KOPT-K1 (cell line): ENCODE data around the gene BRICD5.

Experiments
- H3K27ac ChIP-seq: fragments of 200-600 bp; sonication (generic); 2 replicates; pipeline ENCODE4 v1.5.1; 2016; ENCODE audit warnings: antibody characterized with exemption, mild to moderate bottlenecking, low read depth, low read length; ENCODE audit not compliant: poor library complexity, severe bottlenecking
- H3K36me3 ChIP-seq: fragments of 200-600 bp; sonication (generic); 2 replicates; pipeline ENCODE4 v1.5.1; 2017; ENCODE audit warnings: antibody characterized with exemption, mild to moderate bottlenecking, low read length, moderate library complexity; ENCODE audit not compliant: insufficient read depth
- H3K9me3 ChIP-seq: fragments of 200-600 bp; sonication (generic); 2 replicates; pipeline ENCODE4 v1.5.1; 2017; ENCODE audit warnings: antibody characterized with exemption, low read length, mild to moderate bottlenecking; ENCODE audit not compliant: insufficient read depth, poor library complexity, severe bottlenecking

BRICD5 gene

DNA sequence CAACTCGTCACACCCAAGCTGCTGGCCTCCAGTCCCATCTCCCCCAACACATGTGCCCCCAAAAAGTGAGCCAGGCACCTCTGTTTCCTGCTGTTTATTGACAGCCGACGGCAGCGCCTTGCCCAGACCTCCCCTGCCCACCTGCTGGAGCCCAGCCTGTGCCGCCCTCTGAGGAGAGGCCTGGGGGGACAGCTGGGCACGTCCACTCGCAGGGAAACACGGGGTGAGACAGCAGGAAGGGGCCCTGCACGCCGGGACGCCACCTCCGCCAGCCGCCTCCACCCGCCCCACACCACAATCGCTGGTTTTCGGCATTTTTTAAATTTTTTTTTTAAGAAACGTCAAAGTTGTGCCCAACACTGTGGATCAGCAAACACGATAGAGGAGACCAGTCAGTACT is 33.6 kb downstream of the BRICD5 start:
- peaks cover 57% of the 10 kb centered on the region for H3K36me3 ChIP-seq
- H3K27ac ChIP-seq: no peak overlapping the region
- no peaks in the 10 kb centered on the region for H3K9me3 ChIP-seq

DNA sequence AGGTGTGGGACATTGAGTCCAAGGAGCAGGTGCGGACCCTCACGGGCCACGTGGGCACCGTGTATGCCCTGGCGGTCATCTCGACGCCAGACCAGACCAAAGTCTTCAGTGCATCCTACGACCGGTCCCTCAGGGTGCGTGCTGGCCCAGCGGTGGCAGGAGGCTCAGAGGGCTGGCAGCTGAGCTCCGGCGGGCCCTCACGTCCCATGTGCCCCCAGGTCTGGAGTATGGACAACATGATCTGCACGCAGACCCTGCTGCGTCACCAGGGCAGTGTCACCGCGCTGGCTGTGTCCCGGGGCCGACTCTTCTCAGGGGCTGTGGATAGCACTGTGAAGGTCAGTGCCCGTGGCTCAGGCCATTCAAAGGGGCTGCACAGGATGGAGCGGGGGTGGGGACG is 34.6 kb downstream of the BRICD5 start:
- H3K9me3 ChIP-seq: no peaks in the 10 kb centered on the region
- H3K36me3 ChIP-seq: peaks cover 68% of the 10 kb centered on the region
- no peak overlapping the region for H3K27ac ChIP-seq

DNA sequence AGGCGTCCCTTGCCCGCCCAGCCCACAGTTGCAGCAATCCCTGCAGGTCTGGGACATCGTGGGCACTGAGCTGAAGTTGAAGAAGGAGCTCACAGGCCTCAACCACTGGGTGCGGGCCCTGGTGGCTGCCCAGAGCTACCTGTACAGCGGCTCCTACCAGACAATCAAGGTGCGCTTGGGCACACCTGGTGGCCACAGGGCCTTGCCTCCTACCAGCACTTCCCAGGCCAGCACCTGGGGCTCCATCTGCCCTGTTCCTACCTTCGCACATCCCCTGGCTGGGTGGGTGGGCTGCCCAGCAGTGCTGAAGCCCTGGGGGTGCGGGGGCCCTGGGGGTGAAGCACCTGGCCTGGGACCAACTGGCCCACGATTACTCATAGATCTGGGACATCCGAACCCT is 35.2 kb downstream of the BRICD5 start:
- H3K9me3 ChIP-seq: no peaks in the 10 kb centered on the region
- peaks cover 74% of the 10 kb centered on the region for H3K36me3 ChIP-seq
- H3K27ac ChIP-seq: no peak overlapping the region

DNA sequence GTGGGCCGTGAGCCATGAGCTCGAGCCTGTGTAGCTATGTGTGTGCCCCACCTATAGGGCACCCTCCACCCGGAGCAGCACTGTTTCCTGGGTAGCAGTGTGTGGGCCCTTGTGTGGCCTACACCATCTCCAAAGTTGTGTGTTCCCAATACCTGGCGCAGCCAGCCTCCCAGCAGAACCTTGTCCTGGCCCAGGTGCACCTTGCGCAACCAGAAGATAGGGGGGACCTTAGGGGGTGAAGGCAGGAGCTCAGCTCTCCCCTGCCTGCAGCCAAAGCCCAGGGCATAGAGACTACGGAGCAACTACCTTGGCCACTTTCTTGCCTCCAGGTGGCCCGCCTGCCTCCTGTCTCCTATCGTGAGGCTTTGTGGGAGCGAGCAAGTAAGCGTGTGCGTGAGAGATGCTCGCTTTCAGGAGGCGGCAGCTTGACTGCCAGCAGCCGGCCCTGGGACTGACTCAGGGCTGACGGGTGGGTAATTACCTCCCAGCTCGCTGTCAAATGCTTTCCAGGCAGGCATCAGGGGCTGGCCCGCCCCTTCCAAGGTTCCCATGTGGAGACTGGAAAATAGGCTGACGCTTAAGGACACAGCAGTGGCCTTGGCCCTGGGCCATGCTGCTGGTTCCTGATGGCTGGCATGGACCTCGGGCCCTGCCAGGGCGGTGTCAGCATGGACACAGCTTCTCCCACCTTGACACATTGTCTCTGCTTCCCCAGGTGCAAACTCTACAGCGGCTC is 36.1 kb downstream of the BRICD5 start:
- peaks cover 80% of the 10 kb centered on the region for H3K36me3 ChIP-seq
- no peaks in the 10 kb centered on the region for H3K9me3 ChIP-seq
- no peak overlapping the region for H3K27ac ChIP-seq

DNA sequence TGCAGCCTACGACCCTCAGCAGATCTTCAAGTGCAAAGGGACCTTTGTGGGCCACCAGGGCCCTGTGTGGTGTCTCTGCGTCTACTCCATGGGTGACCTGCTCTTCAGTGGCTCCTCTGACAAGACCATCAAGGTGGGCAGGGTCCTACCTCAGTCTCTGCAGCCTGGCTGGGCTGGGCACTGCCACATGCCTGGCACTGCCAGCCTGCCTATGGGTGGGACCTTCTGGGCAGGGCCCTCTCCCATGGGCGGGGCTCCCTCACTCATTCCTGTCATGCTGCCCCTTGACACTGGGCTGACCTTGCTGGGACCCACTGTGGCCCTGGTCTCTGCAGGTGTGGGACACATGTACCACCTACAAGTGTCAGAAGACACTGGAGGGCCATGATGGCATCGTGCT is 36.7 kb downstream of the BRICD5 start:
- no peak overlapping the region for H3K27ac ChIP-seq
- peaks cover 81% of the 10 kb centered on the region for H3K36me3 ChIP-seq
- H3K9me3 ChIP-seq: no peaks in the 10 kb centered on the region

DNA sequence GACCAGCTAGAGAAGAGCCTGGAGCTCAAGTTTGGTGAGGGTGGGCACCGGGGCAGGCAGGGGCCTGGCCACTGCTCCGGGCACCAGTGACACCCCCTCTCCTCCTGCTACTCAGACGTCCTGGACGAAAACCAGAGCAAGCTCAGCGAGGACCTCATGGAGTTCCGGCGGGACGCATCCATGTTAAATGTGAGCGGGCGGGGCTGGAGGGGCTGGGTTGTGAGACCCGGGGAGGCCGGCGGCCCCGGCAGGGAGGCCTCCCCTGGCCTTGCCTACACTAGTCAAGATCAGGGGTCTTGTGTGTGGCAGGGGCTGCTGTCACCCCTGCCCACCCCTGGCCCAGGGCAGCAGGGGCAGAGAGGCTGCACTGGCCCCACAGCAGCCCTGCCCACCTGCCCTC is 37.3 kb downstream of the BRICD5 start:
- Histone ChIP-seq H3K36me3 (peaks cover 85% of the 10 kb centered on the region), H3K27ac (no peak overlapping the region), H3K9me3 (no peaks in the 10 kb centered on the region)

DNA sequence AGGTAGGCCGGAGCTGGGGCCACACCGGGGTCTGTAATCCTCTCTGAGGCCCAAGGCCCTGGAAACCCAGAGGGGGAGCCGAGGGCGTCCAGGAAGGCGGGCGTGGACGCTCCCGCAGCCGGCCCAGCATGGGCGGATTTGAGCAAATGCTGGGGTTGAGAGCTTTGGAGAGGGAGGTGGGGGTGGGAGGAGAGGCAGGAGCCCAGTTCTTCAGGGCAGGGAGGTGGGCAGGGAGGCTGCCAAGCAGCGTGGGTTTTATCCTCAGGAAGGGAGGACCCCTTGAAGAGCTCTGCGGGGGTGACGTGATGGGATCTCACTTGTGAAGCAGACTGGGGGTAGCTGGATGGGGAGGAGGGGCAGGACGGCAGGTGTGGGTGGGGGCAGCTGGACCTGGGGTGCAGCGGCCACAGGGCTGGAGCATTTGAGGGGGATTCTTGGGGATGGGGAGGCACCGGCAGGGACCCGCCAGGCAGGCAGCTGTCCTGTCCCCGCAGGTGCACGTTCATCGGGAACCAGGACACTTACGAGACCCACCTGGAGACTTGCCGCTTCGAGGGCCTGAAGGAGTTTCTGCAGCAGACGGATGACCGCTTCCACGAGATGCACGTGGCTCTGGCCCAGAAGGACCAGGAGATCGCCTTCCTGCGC is 37.9 kb downstream of the BRICD5 start:
- Histone ChIP-seq H3K36me3 (peaks cover 87% of the 10 kb centered on the region), H3K27ac (no peak overlapping the region), H3K9me3 (no peaks in the 10 kb centered on the region)

DNA sequence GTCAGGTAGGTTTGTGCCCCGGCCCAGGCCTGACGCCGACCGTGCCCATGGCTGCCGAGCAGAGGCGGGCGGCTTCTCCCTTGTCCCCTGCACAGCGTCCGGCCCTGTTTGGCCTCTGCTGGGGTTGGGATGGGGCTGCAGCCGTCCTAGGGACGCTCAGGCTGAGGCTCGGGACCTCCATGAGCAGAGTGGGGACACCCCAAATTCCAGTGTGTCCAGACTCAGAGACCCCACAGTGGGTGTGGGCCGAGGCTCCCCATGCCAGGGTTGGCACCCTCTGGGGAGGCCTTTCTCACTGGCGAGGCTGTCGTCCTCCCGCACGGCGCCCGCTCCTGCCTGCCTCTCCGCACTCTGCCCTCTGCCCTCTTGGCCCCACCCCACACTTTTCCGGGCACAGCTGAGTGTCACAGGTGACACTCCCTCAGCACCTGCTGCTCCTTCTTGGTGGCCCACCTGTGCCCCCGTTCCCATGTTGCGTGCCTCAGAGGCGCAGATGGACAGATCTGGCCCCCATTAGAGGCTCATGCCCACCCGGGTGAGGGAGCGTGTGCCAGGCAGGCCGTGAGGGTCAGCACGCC is 39.0 kb downstream of the BRICD5 start:
- Histone ChIP-seq H3K36me3 (peaks cover 87% of the 10 kb centered on the region), H3K9me3 (no peaks in the 10 kb centered on the region), H3K27ac (no peak overlapping the region)

DNA sequence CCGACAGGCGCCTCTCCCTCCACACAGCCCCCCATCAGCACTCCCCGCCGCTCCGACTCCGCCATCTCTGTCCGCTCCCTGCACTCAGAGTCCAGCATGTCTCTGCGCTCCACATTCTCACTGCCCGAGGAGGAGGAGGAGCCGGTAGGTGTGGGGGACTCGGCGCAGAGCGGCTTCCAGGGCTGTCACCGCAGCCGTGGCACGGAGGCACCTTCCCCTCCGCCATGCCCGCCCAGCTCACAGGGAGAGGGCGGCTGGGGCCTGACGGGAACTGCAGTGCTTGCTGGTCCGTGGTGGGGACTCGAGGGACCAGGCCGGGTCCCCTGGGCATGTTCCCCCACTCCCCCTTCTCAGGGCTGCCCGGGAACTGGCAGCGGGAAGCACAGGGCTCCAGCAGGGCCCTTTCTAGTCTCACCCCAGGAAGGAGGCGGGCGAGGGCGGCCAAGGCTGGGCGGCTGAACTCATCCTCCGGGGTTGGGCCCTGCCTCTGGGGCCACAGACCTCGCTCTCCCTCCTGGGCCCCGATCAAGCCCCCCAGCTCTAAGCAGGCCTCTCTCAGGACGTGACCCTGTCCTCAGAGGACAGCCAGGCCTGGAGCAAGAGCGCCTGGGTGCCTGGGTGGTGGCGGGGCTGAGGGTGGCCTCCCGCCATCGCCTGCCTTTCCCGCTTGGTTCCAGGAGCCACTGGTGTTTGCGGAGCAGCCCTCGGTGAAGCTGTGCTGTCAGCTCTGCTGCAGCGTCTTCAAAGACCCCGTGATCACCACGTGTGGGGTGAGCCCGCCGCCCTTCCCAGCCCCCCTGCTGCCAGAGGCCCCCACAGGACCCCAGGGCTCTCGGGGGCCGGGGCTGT is 39.9 kb downstream of the BRICD5 start:
- H3K27ac ChIP-seq: no peak overlapping the region
- H3K36me3 ChIP-seq: peaks cover 87% of the 10 kb centered on the region
- H3K9me3 ChIP-seq: no peaks in the 10 kb centered on the region

DNA sequence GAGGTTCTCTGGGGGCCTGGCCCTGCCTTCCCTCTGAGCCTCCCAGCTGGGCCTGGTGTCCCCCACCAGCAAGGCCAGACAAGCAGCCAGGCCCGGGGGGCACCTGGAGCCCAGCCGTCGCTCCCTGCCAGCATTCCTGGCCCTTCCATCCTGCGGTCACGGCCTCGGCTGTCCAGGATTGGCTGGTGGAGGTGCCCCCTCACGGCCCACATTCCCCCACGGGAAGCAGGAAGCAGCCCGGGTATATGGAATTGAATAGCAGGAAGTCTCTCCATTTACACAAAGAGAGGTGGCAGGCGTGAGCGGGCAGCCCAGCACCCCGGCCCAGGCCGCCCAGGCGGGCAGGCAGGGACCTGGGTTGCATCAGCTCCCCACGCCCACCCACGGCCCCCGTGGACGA is 40.6 kb downstream of the BRICD5 start:
- Histone ChIP-seq H3K36me3 (peaks cover 85% of the 10 kb centered on the region), H3K9me3 (peaks cover 5% of the 10 kb centered on the region), H3K27ac (no peak overlapping the region)

DNA sequence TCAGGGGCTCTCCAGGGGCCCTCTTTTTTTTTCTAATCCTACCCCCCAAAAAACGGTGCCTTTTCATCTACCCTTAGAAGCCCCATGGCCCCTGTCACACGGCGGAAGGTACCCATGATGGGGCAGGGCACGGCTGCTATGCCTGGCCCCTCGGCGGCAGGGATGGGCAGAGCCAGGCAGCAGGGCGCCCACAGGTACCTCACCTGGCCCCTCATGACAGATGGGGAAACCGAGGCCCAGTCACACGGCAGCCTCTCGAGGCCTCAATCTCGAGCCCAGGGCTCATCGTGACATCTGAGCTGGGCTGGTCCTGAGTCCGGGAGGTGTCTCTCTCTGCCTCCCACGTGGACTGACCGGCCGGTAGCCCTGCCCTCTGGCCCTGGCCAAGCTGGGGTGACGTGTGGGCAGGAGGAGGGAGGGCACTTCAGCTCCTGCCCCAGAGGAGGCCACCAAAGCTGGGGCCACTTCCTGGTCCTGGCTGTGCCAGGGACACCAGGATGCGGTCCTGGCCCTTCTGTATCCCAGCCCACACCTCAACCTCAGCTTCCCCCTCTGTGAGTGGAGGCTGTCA is 43.5 kb downstream of the BRICD5 start:
- Histone ChIP-seq H3K27ac (no peak overlapping the region), H3K36me3 (peaks cover 72% of the 10 kb centered on the region), H3K9me3 (peaks cover 23% of the 10 kb centered on the region)

DNA sequence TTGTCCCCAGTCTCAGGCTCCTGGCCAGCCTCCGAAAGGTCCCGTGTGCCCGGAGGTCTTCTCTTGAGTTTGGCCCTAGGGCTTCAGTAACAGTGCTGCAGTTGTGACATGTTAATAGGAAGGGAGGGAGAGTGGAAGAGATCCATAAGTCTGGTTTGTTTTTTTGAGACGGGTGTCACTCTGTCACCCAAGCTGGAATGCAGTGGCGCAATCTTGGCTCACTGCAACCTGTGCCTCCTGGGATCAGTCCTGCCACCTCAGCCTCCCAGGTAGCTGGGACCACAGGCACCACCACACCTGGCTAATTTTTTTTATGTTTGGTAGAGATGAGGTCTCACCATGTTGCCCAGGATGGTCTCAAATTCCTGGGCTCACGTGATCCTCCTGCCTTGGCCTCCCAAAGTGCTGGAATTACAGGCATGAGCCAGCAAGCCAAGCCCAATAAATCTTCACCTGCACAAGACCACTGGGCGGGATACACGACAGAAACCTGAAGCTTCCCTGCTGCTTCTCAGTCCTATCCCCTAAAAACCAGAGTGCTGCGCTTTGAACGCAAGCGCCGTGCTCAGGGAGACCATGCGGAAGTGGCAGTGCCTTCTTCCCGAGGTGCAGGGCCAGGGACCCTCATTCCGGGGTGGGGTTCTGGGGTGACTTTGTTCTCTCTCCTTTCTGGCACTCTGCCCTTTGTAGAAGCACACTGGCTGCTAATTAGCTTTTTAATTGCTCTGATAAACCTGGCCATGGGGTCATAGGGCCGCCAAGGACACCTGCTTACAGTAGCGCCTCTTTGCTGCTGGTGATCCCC is 44.2 kb downstream of the BRICD5 start:
- H3K36me3 ChIP-seq: peaks cover 65% of the 10 kb centered on the region
- H3K9me3 ChIP-seq: peaks cover 23% of the 10 kb centered on the region
- no peak overlapping the region for H3K27ac ChIP-seq

DNA sequence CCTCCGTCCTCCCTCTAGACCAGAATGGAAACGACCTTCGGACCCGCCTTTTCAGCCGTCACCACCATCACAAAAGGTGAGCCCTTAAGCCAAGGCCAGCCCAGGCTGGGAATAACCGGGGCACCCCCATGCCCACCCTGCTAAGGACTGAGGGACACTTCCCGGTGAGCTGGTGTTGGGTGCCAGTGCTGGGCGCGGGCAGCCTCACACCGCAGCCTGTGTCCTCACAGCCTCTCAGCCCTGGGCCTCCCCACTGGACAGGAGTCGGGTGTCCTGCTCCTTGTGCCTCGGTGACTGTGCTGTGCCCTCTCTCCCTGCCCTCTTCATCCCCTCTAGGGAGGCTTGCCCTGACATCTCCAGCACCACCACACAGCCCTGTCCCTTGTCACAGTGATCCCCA is 44.8 kb downstream of the BRICD5 start:
- no peak overlapping the region for H3K27ac ChIP-seq
- peaks cover 59% of the 10 kb centered on the region for H3K36me3 ChIP-seq

DNA sequence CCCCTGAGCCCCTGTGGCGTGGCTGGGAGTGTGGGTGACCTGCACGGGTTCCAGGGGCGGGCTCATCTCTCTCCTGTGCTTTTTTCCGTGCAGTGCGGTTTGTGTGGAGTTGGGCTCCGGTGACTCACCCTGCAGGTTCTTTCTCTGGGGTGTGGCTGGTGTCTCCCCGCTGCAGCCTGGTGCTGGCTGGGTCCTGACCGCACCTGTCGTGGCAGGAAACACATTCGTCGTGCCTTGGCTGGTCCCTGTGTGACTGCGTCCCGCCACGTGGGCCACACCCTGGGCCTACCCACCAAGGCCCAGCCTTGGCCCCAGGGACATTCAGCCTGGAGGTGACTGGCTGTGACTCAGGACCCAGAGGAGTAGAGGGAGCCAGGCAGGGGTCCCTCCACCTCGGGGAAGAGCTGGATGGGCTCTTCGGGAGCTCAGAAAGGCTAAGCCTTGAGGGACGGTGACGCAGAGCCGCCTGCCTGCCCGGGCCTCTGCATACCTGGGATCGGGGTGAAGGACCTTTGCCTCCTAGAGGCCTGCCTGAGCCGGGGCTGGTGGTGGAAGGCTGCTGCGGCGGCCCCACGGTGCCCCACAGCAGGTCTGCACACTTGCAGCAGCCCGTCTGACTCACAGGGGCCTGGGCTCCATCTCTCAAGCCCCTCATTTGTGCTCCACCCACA is 47.3 kb downstream of the BRICD5 start:
- Histone ChIP-seq H3K27ac (no peak overlapping the region), H3K36me3 (peaks cover 44% of the 10 kb centered on the region), H3K9me3 (peaks cover 23% of the 10 kb centered on the region)

More for the DNA sequence above, 44.8 kb downstream of the BRICD5 start:
- peaks cover 23% of the 10 kb centered on the region for H3K9me3 ChIP-seq
